Measurements from ENCODE around the gene NOCT.
A peak's percentile ranks its signal among the peaks of the same experiment; 100 is the strongest.

Gene NOCT

GRCh38 chr4:138967313-138967712, 48.3 kb upstream of the NOCT start:
- Histone ChIP-seq H3K9me3 (ENCODE audit: control insufficient read depth, insufficient read depth, low read depth, low read length) (no peaks in the 10 kb centered on the region), H3K4me3 (ENCODE audit: low read depth, low read length) (no peak overlapping the region), H3K27ac (ENCODE audit: extremely low read depth, low read depth, low read length) (no peak overlapping the region), H3K36me3 (ENCODE audit: control insufficient read depth in 2 of 2, insufficient read depth in 1 of 2, low read length in 2 of 2) (no peaks in the 10 kb centered on the region), H3K4me1 (ENCODE audit: control insufficient read depth, insufficient read depth, low read length) (no peaks in the 10 kb centered on the region)
- CTCF ChIA-PET: no interaction called here
- POLR2A ChIA-PET: no interaction called here
- TF ChIP-seq ZNF792 (tag by site-specific recombination; IDR thresholded peaks at IDR 0.05): no peak
- TF ChIP-seq ZNF133 (tag by site-specific recombination; IDR thresholded peaks at IDR 0.05): no peak
- TF ChIP-seq, protein P1, sequence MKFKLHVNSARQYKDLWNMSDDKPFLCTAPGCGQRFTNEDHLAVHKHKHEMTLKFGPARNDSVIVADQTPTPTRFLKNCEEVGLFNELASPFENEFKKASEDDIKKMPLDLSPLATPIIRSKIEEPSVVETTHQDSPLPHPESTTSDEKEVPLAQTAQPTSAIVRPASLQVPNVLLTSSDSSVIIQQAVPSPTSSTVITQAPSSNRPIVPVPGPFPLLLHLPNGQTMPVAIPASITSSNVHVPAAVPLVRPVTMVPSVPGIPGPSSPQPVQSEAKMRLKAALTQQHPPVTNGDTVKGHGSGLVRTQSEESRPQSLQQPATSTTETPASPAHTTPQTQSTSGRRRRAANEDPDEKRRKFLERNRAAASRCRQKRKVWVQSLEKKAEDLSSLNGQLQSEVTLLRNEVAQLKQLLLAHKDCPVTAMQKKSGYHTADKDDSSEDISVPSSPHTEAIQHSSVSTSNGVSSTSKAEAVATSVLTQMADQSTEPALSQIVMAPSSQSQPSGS (tag by site-specific recombination; IDR thresholded peaks at IDR 0.05; ENCODE audit: low read depth): no peak
- TF ChIP-seq, protein P2, sequence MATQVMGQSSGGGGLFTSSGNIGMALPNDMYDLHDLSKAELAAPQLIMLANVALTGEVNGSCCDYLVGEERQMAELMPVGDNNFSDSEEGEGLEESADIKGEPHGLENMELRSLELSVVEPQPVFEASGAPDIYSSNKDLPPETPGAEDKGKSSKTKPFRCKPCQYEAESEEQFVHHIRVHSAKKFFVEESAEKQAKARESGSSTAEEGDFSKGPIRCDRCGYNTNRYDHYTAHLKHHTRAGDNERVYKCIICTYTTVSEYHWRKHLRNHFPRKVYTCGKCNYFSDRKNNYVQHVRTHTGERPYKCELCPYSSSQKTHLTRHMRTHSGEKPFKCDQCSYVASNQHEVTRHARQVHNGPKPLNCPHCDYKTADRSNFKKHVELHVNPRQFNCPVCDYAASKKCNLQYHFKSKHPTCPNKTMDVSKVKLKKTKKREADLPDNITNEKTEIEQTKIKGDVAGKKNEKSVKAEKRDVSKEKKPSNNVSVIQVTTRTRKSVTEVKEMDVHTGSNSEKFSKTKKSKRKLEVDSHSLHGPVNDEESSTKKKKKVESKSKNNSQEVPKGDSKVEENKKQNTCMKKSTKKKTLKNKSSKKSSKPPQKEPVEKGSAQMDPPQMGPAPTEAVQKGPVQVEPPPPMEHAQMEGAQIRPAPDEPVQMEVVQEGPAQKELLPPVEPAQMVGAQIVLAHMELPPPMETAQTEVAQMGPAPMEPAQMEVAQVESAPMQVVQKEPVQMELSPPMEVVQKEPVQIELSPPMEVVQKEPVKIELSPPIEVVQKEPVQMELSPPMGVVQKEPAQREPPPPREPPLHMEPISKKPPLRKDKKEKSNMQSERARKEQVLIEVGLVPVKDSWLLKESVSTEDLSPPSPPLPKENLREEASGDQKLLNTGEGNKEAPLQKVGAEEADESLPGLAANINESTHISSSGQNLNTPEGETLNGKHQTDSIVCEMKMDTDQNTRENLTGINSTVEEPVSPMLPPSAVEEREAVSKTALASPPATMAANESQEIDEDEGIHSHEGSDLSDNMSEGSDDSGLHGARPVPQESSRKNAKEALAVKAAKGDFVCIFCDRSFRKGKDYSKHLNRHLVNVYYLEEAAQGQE (tag by site-specific recombination; IDR thresholded peaks at IDR 0.05): no peak
- TF ChIP-seq OSR2 (tag by site-specific recombination; IDR thresholded peaks at IDR 0.05): no peak
- no peak for TF ChIP-seq ZNF544 (tag by site-specific recombination; IDR thresholded peaks at IDR 0.05)
- TF ChIP-seq ZIC2 (tag by site-specific recombination; IDR thresholded peaks at IDR 0.05): no peak
- TF ChIP-seq ZNF560 (tag by site-specific recombination; IDR thresholded peaks at IDR 0.05; ENCODE audit: borderline replicate concordance): no peak

- TF ChIP-seq SP7 (tag by site-specific recombination; IDR thresholded peaks at IDR 0.05): peak; percentile 77
- TF ChIP-seq, protein P3, sequence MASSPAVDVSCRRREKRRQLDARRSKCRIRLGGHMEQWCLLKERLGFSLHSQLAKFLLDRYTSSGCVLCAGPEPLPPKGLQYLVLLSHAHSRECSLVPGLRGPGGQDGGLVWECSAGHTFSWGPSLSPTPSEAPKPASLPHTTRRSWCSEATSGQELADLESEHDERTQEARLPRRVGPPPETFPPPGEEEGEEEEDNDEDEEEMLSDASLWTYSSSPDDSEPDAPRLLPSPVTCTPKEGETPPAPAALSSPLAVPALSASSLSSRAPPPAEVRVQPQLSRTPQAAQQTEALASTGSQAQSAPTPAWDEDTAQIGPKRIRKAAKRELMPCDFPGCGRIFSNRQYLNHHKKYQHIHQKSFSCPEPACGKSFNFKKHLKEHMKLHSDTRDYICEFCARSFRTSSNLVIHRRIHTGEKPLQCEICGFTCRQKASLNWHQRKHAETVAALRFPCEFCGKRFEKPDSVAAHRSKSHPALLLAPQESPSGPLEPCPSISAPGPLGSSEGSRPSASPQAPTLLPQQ (tag by site-specific recombination; IDR thresholded peaks at IDR 0.05): peak; percentile 88
- no peak for TF ChIP-seq HOXD13 (CRISPR knock-in tag; IDR thresholded peaks at IDR 0.05; ENCODE audit: borderline replicate concordance)
- TF ChIP-seq GLIS1 (tag by site-specific recombination; IDR thresholded peaks at IDR 0.05): peak; percentile 88
- 0 out of 2 replicates have a peak, but pooled peaks have one; percentile 29 for TF ChIP-seq ZBTB17 (tag by site-specific recombination; IDR thresholded peaks at IDR 0.05)
- no peak for TF ChIP-seq TCF7L2 (IDR thresholded peaks at IDR 0.05; ENCODE audit: borderline replicate concordance, low read depth, low read length)
- peak; percentile 74; the same call in 1 of the 2 replicates for TF ChIP-seq ZFP69B (tag by site-specific recombination; IDR thresholded peaks at IDR 0.05)
- no peak for TF ChIP-seq ZNF623 (tag by site-specific recombination; IDR thresholded peaks at IDR 0.05)
- Histone ChIP-seq H3K36me3 (ENCODE audit: control insufficient read depth in 2 of 2, insufficient read depth in 1 of 2, low read length in 2 of 2) (no peaks in the 10 kb centered on the region), H3K4me3 (ENCODE audit: low read depth, low read length) (no peak overlapping the region), H3K4me1 (ENCODE audit: control insufficient read depth, insufficient read depth, low read length) (no peaks in the 10 kb centered on the region), H3K27ac (ENCODE audit: extremely low read depth, low read depth, low read length) (no peak overlapping the region), H3K9me3 (ENCODE audit: control insufficient read depth, insufficient read depth, low read depth, low read length) (no peaks in the 10 kb centered on the region)
- ChIA-PET POLR2A (interaction anchor here (0.6 kb wide), 1 partner anchor 8 kb away, joined by 5 read pairs; no protein-coding TSS in a partner anchor), CTCF (interaction anchor here (1.6 kb wide), 1 partner anchor 57 kb away, joined by 3 read pairs; no protein-coding TSS in a partner anchor)
Measured at GRCh38 chr4:138972956-138973801, 42.4 kb upstream of the NOCT start.
